HT1080 (cell line): ENCODE measurements around the gene RPS6KB2. TPM values are rescaled to one million over a fixed set of nuclear protein-coding genes. Genes with fewer than 3 reads are reported as not detected.
A peak's percentile ranks its signal among the peaks of the same experiment; 100 is the strongest.
"Not testable (repeated sequence)": the region's sequence is repeated elsewhere in the genome, so short reads cannot be mapped to it uniquely, and the experiment has no call there.

ENCODE experiments used
- DNase-seq: peaks from one replicate; pipeline ENCODE4 v3.0.0-alpha.2; 2015; ENCODE audit warnings: low read depth
- total RNA-seq: library from RNA; depleted of rRNA; stranded (reverse); fragments of >200 nt; shearing (Covaris generic); gene quantifications from 2 replicates; pipeline ENCODE4 v1.2.3, GENCODE V29; 2014

RPS6KB2 gene
- total RNA-seq, 1 experiment from 2014 or later = 52.7 TPM

DNA sequence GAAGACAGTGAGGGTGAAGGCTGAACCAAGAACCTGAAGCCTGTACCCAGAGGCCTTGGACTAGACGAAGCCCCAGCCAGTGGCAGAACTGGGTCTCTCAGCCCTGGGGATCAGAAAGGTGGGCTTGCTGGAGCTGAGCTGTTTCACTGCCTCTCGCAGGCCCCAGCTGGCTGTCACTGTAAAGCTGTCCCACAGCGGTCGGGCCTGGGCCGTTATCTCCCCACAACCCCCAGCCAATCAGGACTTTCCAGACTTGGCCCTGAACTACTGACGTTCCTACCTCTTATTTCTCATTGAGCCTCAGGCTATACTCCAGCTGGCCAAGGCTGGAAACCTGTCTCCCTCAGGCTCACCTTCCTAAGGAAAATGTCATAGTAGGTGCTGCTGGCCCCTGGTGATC is 30.8 kb upstream of the RPS6KB2 start:
- DNase-seq = no peak

DNA sequence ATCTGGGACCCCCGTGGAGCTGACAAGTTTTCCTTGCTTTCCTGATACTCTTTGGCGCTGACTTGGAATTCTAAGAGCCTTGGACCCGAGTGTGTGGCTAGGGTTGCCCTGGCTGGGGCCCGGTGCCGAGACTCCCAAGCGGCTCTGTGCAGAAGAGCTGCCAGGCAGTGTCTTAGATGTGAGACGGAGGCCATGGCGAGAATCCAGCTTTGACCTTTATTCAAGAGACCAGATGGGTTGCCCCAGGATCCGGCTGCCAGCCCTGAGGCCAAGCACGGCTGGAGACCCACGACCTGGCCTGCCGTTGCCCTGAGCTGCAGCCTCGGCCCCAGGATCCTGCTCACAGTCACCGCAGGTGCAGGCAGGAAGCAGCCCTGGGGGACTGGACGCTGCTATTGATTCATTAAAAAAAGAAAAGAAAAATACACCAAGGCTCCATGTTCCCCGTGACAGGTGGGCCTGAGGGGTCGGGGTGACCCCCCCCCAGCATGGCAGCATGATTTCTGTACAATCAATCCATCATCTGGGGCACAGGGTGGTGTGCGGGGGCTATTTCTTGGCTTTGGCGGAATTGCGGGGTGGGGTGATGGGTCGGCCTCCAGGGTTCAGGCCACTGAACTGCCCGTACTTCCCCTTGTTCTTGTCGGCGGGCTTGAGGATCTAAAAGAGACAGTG is 30.2 kb upstream of the RPS6KB2 start:
- no peak for DNase-seq

DNA sequence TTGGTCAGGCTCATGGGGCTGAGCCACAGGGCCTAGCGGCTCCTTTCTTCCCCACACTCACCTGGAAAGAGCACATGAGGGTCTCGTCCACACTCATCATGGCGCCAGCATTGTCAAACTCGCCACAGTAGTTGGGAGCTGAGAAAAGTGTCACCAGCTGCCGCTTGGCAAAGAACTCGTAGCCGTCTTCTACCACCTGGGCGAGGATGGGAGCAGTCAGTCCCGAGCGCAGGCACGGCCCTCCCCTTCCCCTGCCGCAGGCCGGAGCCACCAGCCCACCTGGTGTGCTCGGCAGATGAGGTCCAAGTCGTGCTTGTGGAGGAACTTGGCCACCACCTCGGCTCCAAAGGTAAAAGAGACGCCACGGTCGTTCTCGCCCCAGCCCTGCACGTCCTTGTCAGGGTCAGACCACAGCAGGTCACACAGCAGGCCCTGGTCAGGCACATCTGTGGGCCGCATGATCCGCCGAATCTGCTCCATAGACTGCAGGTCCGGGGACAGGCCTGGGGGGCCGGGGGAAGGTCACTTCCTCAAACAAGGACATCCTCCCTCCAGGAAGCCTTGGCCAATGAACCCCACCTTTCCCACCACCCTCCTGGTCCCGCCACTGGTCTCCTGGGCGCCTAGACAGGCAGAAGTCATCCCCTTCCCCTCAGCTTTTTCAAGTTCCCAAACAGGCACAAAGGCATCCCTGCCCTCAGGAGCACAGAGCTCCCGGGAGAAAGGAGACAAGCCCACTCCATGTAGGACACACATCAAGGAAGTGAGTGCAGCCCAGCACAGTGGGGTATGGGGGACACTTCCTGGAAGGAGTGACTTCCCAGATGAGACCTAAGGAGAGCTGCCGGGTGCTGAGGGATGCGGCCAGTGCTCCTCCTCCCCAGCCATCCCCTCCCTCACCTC is 29.4 kb upstream of the RPS6KB2 start:
- no peak for DNase-seq

DNA sequence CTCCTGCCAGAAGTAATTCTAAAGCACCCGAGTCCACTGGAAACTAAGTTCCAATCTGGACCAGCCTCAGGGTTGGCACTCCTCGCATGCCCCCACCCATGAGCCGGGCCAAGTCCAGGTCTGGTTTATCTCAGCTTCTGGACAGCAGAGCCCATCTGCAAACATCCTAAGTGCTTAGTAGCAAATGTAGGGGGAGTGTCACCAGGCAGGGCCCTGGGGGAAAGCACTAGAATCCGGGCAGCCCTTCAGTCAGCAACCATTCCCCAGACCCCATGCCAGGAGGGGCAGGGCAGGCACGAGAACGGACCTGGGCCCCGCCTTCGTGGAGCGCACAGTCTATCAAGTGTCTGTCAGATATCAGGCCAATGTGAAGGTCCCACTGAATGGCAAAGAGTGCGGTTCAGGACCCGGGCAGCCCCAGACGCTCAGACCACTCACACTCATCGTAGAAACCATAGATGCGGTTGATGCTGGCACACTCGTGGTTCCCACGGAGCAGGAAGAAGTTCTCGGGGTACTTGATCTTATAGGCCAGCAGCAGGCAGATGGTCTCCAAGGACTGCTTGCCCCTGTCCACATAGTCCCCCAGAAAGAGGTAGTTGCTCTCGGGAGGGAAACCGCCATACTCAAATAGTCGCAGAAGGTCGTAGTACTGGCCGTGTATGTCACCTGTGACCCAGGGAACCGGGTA is 27.9 kb upstream of the RPS6KB2 start:
- DNase-seq = no peak

DNA sequence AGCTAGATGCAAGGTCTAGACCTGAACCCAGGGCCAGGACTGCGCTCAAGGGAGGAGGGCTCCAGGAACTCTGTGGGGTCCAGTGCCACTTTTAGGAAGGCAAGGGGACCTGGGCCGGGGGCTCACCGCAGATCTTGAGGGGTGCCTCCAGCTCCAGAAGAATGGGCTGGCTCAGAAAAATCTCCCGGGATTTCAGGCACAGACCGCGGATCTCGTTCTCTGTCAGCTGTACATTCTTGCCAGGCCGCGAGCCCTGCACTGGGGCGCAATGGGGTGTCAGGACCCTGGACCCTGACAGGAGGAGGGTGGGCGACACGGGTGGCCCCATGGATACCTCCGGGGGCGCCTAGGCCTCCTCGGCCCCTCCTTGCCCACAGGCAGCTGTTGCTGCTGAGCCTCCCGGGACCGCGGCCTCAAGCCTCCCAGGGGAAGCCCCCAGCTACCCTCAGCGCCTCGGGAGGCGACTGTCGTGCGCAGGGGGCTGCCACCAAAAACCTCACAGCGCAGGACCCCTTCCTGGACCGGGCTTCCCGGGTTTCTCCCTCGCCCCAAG is 27.3 kb upstream of the RPS6KB2 start:
- DNase-seq = no peak

DNA sequence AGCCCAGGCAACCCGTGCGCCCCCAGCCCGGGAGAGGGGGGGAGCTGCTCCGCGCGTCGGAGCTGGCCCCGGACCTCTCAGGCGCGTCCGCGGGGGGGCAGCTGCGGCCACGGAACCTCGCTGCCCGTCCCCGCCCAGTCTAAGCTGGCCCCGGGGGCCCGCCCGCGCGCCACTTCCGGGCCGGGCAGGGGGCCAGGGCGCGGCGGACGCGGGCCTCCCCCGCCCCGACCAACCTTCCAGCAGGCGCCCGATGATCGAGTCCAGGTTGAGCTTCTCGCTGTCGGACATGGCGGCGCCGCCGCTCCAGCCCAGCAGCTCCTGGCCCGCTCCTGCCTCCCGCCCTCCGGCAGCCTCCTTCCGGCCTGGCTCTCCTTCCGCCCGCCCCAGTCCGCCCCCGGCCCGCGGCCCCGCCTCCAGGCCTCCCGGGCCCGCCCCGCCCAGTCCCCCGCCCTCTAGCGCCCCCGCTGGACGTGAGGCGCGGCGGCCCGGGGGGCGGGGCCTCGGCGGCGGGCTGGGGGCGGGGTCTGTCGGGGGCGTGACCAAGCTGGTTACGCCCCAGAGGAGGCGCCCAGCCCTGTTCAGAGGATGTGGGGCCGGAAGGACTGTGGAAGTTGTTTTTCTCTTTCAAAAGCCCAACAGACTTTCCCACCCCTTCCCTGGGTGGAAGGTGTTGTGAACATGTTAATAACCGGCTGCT is 26.7 kb upstream of the RPS6KB2 start, which contains the start of gene PPP1CA:
PPP1CA (minus strand) TSS at position 364 of the 697 bp plus-strand sequence; CDS start at position 288, 76 bp downstream.
- DNase-seq = peak; percentile 71

DNA sequence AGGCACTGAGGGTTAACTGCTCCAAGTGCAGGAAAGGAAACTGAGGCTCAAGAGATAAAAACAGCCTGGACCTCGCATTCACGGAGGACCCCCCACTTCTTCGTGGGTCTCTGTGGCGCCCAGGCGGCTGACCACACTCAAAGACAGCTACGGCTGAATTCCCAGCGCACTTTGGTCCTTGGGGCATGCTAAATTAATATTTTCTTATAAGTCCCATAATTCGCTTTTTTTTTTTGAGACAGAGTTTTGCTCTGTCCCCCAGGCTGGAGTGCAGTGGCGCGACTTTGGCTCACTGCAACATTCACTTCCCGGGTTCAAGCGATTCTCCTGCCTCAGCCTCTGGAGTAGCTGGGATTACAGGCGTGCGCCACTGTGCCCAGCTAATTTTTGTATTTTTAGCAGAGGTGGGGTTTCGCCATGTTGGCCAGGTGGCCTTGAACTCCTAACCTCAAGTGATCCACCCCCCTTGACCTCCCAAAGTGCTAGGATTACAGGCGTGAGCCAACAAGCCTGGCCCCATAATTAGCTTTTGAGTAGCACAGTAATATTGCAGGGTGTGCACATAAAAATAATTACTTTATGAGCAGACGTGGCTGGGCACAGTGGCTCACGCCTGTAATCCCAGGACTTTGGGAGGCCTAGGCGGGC is 26.0 kb upstream of the RPS6KB2 start:
- DNase-seq = not testable (repeated sequence)

DNA sequence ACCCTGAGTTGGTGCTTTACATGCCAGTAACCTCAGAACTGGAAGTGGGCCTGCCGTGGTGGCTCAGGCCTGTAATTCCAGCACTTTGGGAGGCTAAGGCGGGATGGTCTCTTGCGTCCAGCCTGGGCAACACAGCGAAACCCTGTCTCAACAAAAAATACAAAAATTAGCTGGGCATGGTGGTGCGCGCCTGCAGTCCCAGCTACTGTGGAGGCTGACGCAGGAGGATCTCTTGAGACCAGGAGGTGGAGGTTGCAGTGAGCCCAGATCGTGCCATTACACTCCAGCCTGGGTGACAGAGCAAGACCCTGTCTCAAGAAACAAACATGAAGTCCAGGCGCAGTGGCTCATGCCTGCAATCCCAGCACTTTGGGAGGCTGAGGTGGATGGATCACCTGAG is 25.2 kb upstream of the RPS6KB2 start:
- not testable (repeated sequence) for DNase-seq

DNA sequence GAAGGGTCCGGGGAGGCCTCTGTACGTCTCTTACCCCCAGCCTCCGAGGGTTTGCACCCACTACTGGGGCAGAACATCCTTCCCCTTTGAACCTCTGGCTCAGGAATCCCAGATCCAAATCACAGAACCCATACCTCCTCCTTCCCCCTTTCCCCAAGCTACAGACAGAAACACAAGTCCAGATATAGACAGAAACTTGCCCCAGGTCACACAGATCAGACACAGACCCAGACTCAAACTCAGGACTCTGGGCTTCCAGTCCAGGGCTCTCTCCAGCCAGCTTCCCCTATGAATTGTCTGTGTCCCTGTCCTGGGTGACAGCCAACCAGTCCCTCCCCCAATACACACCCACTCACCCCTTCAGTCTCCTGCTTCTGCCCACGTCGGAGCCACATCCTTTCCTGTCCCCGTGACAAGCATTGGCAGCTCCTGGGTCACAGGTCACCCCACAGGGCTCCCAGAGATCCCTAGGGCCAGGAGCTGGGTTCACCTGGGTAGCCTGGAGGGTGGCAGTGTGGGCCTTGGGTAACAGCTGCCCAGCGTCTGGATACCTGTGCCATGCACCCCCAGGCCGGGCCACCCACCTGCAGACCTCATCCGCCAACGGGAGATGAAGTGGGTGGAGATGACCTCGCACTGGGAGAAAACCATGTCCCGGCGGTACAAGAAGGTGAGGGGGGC is 23.6 kb upstream of the RPS6KB2 start:
- DNase-seq = no peak

DNA sequence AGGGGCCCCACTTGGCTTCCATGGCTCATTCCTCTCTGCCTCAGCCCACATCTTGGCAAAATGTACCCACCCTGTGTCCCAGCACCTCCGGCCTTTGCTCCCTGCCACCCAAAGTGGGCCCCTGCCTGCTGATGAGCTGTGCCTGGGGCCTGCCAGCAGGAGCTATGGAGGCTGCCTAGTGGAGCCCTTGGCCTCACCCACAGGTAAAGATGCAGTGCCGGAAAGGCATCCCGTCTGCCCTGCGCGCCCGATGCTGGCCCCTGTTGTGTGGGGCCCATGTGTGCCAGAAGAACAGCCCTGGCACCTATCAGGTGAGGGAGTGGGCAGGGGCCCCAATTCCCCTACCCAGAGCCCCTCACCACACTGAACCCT is 23.1 kb upstream of the RPS6KB2 start:
- DNase-seq = no peak

DNA sequence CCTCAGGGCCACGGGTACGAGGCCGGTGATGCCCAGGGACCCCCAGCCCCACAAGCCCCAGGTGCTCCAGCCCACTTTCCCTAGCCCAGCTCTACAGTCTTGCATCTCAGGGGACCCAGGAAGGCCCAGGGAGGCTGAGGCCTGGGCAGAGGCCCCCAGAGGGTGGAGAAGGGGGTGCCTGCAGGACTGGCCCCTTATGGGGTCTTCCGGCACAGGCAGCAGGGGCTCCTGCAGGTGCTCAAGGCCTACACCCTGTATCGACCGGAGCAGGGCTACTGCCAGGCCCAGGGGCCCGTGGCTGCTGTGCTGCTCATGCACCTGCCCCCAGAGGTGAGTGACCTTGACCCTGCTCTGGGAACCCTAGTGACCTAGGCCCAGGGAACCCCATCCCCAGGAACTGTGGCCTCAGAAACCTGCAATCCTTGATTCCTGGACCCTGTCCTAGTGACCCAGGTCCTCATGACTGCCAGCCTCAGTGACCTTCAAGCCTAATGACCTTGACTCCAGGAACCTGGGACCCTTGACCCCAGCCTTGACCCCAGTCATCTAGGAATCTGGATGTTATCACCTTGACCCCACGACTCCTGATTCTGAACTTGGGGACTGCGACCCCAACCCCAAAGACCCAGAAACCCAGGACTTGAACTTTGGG is 22.5 kb upstream of the RPS6KB2 start:
- no peak for DNase-seq

DNA sequence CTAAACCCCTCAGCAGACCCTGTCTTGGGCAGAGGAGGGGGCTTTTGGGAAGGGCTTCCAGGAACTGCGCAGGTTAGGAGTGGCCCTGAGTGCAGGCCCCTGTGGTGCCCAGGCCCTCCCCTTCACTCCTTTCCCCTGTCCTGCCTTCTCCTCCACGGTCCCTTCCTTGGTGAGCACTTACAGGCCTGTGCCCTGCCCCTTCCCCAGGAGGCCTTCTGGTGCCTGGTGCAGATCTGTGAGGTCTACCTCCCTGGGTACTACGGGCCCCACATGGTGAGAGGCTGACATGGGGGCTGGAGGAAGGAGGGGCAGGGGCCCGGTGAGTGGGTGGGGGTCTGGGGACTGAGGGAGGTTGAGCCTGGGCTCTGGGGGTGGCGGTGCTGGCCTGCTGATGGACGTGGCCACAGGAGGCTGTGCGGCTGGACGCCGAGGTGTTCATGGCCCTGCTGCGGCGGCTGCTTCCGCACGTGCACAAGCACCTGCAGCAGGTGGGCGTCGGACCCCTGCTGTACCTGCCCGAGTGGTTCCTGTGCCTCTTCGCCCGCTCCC is 21.8 kb upstream of the RPS6KB2 start:
- DNase-seq = no peak

DNA sequence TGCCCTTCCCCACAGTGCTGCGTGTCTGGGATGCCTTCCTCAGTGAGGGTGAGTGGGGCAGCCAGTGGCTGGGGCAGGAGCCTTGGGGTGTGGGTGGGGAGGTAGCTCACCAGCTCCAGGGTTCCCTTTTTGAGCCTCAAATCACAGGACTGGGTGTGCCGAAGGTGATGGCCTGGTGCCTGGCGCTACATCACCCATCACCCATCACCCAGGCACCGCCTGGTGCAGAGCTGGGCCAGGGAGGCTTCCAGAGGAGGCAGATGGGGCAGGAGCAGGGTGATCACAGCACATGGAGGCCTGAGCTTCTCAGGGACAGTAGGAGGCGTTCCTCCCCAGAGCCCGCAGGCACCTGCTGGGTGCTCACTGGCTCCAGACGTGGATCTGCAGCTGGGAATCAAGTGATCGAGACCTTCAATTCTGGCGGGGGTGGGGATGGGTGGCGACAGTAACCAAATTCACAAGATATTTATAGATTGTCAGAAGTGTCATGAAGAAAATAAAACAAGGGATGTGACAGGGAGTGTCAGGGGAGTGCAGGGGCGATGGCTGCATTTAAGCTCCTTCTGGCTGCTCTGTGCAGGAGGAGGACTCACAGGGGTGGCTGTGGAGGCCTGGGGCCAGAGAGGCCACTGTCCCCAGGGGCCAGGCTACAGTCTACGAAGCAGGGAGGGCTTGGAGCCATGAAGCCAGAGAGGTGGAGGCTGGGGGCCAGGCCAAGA is 21.2 kb upstream of the RPS6KB2 start:
- DNase-seq = no peak

DNA sequence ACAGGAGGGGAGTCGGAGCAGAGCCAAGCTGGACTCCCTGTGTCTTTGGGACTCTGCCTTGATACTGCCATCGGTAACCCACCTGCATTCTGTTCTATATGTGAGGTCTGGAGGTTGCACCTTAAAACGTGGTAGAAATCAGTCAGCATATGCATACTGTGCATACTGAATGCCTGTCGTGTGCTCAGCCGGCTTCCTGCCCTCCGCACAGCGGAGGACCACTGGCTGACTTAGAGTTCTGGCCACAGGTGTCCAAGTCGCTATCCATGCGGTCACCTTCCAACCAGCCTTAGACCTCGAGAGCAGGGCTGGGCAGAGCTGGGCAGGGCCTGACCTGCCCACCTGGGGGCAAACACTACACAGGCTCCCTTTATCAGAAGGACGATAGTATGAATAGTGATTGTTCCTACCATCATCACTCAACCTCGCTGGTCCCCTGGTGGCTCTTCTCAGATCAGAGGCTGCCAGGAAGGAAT is 20.6 kb upstream of the RPS6KB2 start:
- DNase-seq = no peak

DNA sequence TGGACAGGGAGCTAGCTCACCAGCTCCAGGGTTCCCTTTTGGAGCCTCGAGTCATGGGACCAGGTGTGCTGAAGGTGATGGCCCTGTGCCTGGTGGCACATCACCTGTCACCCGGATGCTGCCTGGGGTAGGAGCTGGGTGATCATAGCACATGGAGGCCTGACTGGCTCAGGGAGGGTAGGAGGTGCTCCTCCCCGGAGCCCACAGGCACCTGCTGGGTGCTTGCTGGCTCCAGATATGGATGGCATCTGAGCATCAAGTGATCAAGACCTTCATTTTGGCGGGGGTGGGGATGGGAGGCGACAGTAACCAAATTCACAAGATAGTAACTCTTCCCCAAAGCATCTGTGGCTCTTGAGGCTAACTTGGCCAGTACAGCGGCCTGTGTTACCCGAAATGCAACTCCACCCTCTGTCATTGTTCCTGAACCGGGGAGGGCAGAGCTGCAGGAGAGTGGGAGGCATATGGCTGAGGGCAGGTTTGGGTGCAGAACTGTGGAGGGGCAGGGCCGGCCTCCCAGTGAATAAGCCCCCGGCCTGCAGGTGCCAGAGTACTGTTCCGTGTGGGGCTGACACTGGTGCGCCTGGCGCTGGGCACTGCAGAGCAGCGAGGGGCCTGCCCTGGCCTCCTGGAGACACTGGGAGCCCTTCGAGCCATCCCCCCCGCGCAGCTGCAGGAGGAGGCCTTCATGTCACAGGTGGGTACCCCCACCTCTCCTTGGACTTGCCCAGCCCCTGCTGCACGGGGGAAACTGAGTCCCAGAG is 19.7 kb upstream of the RPS6KB2 start:
- DNase-seq = no peak

DNA sequence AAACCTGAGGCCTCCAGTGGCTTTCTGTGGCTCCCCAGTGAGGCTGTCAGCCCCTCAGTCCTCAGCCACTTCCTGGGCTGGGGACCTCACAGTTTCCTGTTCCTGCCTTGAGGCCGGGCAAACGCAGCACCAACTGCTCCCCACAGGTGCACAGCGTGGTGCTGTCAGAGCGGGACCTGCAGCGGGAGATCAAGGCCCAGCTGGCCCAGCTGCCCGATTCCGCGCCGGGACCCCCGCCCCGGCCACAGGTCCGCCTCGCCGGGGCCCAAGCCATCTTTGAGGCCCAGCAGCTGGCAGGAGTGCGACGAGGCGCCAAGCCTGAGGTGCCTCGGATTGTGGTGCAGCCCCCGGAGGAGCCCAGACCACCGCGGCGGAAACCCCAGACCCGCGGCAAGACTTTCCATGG is 19.0 kb upstream of the RPS6KB2 start:
- no peak for DNase-seq

DNA sequence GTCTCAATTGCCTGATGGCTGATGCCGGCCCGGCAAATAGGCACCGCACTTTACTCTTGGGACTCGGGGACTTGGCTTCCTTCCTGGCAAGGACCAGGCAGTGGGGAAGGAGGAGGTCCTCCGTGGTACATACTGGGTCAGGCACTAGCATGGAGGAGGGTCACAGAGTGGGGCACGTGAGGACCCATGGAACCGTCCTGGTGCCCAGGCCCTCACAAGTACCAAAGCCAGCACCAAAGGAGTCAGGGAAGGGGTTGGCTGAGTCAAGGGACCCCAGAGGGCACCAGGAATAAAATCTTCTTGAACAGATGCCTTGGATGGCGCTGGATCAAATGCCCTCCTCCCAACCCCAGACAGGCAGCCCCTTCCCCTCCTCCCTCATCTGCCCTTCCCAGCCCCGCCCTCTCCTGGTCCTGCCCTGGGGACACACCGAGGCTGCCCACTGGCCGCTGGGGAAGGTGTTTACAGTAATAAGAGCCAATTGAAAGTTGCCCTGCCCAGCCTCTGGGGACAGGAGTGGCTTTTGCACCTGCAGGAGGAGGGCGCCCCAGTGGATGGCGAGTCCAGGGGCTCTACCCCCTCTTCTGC is 18.4 kb upstream of the RPS6KB2 start:
- DNase-seq = no peak
